ENCODE data around the gene HOXA2. TPM values are rescaled to one million over a fixed set of nuclear protein-coding genes. Genes with fewer than 3 reads are reported as not detected.

The HOXA2 gene
- total and polyA plus RNA-seq, 2 of the 13 experiments (the other 11 are each of a cell fraction or from before 2014, with no cell fraction given) = 0.22 to 0.29 TPM

GRCh38 chr7:27143023-27143949 lies 40.8 kb upstream of the HOXA2 start, which contains the start of gene HOXA5 (continued):
- TF ChIP-seq KDM2A (CRISPR knock-in tag; IDR thresholded peaks at IDR 0.05; ENCODE audit: borderline replicate concordance, low read depth) (0 out of 2 replicates have a peak, but pooled peaks have one; percentile 28), UBTF (CRISPR knock-in tag; IDR thresholded peaks at IDR 0.05) (peak; percentile 44; the same call in 1 of the 2 replicates), MXI1 (IDR thresholded peaks at IDR 0.05; ENCODE audit: borderline replicate concordance, low read depth, low read length) (peak; percentile 20; the same call in 1 of the 3 replicates), KDM5B (CRISPR knock-in tag; IDR thresholded peaks at IDR 0.05; ENCODE audit: borderline replicate concordance) (peak; percentile 34; the same call in 1 of the 2 replicates), MAX (IDR thresholded peaks at IDR 0.05) (peak; percentile 60), SRF (IDR thresholded peaks at IDR 0.05; ENCODE audit: low read depth, low read length) (peak; percentile 98), ASH2L (IDR thresholded peaks at IDR 0.05; ENCODE audit: insufficient read length, low read depth, low read length) (peak; percentile 59), ZC3H13 (CRISPR knock-in tag; IDR thresholded peaks at IDR 0.05) (peak; percentile 63), BHLHE40 (IDR thresholded peaks at IDR 0.05; ENCODE audit: low read length) (peak; percentile 77), YY1 (IDR thresholded peaks at IDR 0.05; ENCODE audit: insufficient read depth, insufficient replicate concordance, low read depth, low read length) (peak; percentile 42), CEBPG (CRISPR knock-in tag; IDR thresholded peaks at IDR 0.05) (peak; percentile 33), POLR2A (IDR thresholded peaks at IDR 0.05; ENCODE audit: insufficient read depth in 1 of 2, low read depth in 2 of 2, low read length in 2 of 2) (peak; percentile 27 to 28; a peak in 1 of 4 replicates), ZNF687 (CRISPR knock-in tag; IDR thresholded peaks at IDR 0.05) (peak; percentile 64), HDAC6 (IDR thresholded peaks at IDR 0.05; ENCODE audit: low read depth, low read length) (no peak), ZNF788 (CRISPR knock-in tag; IDR thresholded peaks at IDR 0.05; ENCODE audit: borderline replicate concordance) (peak; percentile 26; the same call in 1 of the 2 replicates), TEF (CRISPR knock-in tag; IDR thresholded peaks at IDR 0.05) (no peak), TFAP4 (IDR thresholded peaks at IDR 0.05; ENCODE audit: borderline replicate concordance, low read depth) (no peak), MYC (CRISPR knock-in tag; IDR thresholded peaks at IDR 0.05; ENCODE audit: borderline replicate concordance) (no peak), SMAD3 (CRISPR knock-in tag; IDR thresholded peaks at IDR 0.05) (no peak), ZMYM4 (CRISPR knock-in tag; IDR thresholded peaks at IDR 0.05) (peak; percentile 87)

Measured in HepG2 (cell line).